Measurements from ENCODE around the gene DNAH7. TPM values are rescaled to one million over a fixed set of nuclear protein-coding genes. Genes with fewer than 3 reads are reported as not detected.

The DNAH7 gene
- total and polyA plus RNA-seq, 2 experiments from 2014 or later, result 0.35 to 1.1 TPM

DNA sequence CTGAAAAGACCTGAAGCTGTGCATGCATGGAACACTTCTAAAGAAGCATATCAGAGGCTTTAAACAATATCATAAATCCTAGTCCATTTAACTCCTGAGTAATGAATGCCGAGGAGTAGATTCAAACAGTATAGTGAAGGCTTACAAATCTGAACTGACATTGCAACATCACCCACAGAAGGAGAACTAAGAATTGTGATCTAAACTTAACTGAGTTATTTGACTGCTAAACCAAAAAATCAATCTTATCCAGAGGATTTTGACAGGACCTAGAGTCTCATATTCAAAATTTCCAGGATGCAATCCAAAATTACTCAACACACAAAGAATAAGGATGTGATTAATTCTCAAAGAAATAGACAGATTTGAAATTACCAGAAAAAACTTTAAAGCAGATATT lies 230.6 kb downstream of the DNAH7 start:
- H3F3A ChIP-seq (replicated peaks; ENCODE audit: low read depth), result no peaks in the 10 kb centered on the region
- Mint-ChIP-seq H3K9me3 (no peaks in the 10 kb centered on the region), H3K4me3 (no peak overlapping the region), H3K27me3 (ENCODE audit: insufficient read depth, low read depth, poor library complexity) (no peaks in the 10 kb centered on the region), H3K4me1 (no peaks in the 10 kb centered on the region), H3K36me3 (ENCODE audit: low read depth) (no peaks in the 10 kb centered on the region), H3K27ac (no peak overlapping the region)
- H3K4me2 ChIP-seq, result no peak overlapping the region
- DNase-seq (ENCODE audit: low spot score), result no peak
- no peak overlapping the region for H3K4me3 ChIP-seq
- no peak overlapping the region for H2AFZ ChIP-seq
- H3K4me1 ChIP-seq (ENCODE audit: insufficient read depth), result no peaks in the 10 kb centered on the region
- no peaks in the 10 kb centered on the region for H3K9me2 ChIP-seq (ENCODE audit: insufficient read depth)
- H3K36me3 ChIP-seq (ENCODE audit: insufficient read depth), result no peaks in the 10 kb centered on the region
- no peaks in the 10 kb centered on the region for H4K20me1 ChIP-seq (replicated peaks; ENCODE audit: insufficient read depth)
- no peak overlapping the region for H3K27ac ChIP-seq (ENCODE audit: low read depth)
- H3K79me2 ChIP-seq (replicated peaks; ENCODE audit: insufficient read depth), result no peaks in the 10 kb centered on the region
- no peak for TF ChIP-seq EZH2phosphoT487 (IDR thresholded peaks at IDR 0.05; ENCODE audit: unreplicated experiment)
- no peak for TF ChIP-seq CREB1 (CRISPR knock-in tag; IDR thresholded peaks at IDR 0.05; ENCODE audit: low read depth)
- TF ChIP-seq, protein P1, sequence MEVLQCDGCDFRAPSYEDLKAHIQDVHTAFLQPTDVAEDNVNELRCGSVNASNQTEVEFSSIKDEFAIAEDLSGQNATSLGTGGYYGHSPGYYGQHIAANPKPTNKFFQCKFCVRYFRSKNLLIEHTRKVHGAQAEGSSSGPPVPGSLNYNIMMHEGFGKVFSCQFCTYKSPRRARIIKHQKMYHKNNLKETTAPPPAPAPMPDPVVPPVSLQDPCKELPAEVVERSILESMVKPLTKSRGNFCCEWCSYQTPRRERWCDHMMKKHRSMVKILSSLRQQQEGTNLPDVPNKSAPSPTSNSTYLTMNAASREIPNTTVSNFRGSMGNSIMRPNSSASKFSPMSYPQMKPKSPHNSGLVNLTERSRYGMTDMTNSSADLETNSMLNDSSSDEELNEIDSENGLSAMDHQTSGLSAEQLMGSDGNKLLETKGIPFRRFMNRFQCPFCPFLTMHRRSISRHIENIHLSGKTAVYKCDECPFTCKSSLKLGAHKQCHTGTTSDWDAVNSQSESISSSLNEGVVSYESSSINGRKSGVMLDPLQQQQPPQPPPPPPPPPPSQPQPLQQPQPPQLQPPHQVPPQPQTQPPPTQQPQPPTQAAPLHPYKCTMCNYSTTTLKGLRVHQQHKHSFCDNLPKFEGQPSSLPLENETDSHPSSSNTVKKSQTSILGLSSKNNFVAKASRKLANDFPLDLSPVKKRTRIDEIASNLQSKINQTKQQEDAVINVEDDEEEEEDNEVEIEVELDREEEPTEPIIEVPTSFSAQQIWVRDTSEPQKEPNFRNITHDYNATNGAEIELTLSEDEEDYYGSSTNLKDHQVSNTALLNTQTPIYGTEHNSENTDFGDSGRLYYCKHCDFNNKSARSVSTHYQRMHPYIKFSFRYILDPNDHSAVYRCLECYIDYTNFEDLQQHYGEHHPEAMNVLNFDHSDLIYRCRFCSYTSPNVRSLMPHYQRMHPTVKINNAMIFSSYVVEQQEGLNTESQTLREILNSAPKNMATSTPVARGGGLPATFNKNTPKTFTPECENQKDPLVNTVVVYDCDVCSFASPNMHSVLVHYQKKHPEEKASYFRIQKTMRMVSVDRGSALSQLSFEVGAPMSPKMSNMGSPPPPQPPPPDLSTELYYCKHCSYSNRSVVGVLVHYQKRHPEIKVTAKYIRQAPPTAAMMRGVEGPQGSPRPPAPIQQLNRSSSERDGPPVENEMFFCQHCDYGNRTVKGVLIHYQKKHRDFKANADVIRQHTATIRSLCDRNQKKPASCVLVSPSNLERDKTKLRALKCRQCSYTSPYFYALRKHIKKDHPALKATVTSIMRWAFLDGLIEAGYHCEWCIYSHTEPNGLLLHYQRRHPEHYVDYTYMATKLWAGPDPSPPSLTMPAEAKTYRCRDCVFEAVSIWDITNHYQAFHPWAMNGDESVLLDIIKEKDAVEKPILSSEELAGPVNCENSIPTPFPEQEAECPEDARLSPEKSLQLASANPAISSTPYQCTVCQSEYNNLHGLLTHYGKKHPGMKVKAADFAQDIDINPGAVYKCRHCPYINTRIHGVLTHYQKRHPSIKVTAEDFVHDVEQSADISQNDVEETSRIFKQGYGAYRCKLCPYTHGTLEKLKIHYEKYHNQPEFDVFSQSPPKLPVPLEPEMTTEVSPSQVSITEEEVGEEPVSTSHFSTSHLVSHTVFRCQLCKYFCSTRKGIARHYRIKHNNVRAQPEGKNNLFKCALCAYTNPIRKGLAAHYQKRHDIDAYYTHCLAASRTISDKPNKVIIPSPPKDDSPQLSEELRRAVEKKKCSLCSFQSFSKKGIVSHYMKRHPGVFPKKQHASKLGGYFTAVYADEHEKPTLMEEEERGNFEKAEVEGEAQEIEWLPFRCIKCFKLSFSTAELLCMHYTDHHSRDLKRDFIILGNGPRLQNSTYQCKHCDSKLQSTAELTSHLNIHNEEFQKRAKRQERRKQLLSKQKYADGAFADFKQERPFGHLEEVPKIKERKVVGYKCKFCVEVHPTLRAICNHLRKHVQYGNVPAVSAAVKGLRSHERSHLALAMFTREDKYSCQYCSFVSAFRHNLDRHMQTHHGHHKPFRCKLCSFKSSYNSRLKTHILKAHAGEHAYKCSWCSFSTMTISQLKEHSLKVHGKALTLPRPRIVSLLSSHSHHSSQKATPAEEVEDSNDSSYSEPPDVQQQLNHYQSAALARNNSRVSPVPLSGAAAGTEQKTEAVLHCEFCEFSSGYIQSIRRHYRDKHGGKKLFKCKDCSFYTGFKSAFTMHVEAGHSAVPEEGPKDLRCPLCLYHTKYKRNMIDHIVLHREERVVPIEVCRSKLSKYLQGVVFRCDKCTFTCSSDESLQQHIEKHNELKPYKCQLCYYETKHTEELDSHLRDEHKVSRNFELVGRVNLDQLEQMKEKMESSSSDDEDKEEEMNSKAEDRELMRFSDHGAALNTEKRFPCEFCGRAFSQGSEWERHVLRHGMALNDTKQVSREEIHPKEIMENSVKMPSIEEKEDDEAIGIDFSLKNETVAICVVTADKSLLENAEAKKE (CRISPR knock-in tag; IDR thresholded peaks at IDR 0.05), result no peak
- no peak for TF ChIP-seq NANOG (IDR thresholded peaks at IDR 0.05; ENCODE audit: borderline replicate concordance)
- TF ChIP-seq ZNF114 (CRISPR knock-in tag; IDR thresholded peaks at IDR 0.05), result no peak
- TF ChIP-seq STAT1 (IDR thresholded peaks at IDR 0.05; ENCODE audit: unreplicated experiment), result no peak
- H3K27me3 ChIP-seq (ENCODE audit: insufficient read depth), result no peaks in the 10 kb centered on the region
- no peak for ATAC-seq

GRCh38 chr2:195836002-195836401 lies 232.6 kb downstream of the DNAH7 start:
- no peak overlapping the region for H3K4me2 ChIP-seq
- no peaks in the 10 kb centered on the region for H3F3A ChIP-seq (replicated peaks; ENCODE audit: low read depth)
- peak; percentile 37 for DNase-seq (ENCODE audit: low spot score)
- Mint-ChIP-seq H3K4me1 (peaks cover 6% of the 10 kb centered on the region; the same call in 2 of the 3 replicates), H3K27ac (no peak overlapping the region), H3K9me3 (no peaks in the 10 kb centered on the region), H3K4me3 (no peak overlapping the region), H3K27me3 (ENCODE audit: insufficient read depth, low read depth, poor library complexity) (no peaks in the 10 kb centered on the region), H3K36me3 (ENCODE audit: low read depth) (no peaks in the 10 kb centered on the region)
- TF ChIP-seq EZH2phosphoT487 (IDR thresholded peaks at IDR 0.05; ENCODE audit: unreplicated experiment), result no peak
- TF ChIP-seq, protein P2, sequence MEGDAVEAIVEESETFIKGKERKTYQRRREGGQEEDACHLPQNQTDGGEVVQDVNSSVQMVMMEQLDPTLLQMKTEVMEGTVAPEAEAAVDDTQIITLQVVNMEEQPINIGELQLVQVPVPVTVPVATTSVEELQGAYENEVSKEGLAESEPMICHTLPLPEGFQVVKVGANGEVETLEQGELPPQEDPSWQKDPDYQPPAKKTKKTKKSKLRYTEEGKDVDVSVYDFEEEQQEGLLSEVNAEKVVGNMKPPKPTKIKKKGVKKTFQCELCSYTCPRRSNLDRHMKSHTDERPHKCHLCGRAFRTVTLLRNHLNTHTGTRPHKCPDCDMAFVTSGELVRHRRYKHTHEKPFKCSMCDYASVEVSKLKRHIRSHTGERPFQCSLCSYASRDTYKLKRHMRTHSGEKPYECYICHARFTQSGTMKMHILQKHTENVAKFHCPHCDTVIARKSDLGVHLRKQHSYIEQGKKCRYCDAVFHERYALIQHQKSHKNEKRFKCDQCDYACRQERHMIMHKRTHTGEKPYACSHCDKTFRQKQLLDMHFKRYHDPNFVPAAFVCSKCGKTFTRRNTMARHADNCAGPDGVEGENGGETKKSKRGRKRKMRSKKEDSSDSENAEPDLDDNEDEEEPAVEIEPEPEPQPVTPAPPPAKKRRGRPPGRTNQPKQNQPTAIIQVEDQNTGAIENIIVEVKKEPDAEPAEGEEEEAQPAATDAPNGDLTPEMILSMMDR (conservative IDR thresholded peaks at IDR 0.05; ENCODE audit: low read depth in 2 of 2), result peak; percentile 26 to 61; a peak in 2 of 4 replicates
- H3K79me2 ChIP-seq (replicated peaks; ENCODE audit: insufficient read depth), result no peaks in the 10 kb centered on the region
- H3K4me1 ChIP-seq (ENCODE audit: insufficient read depth), result peaks cover 8% of the 10 kb centered on the region
- peak overlapping the region; percentile 61 for H2AFZ ChIP-seq
- H3K27me3 ChIP-seq (ENCODE audit: insufficient read depth), result no peaks in the 10 kb centered on the region
- H3K4me3 ChIP-seq, result no peak overlapping the region
- H4K20me1 ChIP-seq (replicated peaks; ENCODE audit: insufficient read depth), result no peaks in the 10 kb centered on the region
- peak; percentile 65 for ATAC-seq
- H3K36me3 ChIP-seq (ENCODE audit: insufficient read depth), result no peaks in the 10 kb centered on the region
- no peaks in the 10 kb centered on the region for H3K9me2 ChIP-seq (ENCODE audit: insufficient read depth)
- no peak overlapping the region for H3K27ac ChIP-seq (ENCODE audit: low read depth)
